ENCODE results near the gene S100G. TPM values are rescaled to one million over a fixed set of nuclear protein-coding genes. Genes with fewer than 3 reads are reported as not detected.

S100G gene
- total RNA-seq, 1 donor, result not detected

DNA sequence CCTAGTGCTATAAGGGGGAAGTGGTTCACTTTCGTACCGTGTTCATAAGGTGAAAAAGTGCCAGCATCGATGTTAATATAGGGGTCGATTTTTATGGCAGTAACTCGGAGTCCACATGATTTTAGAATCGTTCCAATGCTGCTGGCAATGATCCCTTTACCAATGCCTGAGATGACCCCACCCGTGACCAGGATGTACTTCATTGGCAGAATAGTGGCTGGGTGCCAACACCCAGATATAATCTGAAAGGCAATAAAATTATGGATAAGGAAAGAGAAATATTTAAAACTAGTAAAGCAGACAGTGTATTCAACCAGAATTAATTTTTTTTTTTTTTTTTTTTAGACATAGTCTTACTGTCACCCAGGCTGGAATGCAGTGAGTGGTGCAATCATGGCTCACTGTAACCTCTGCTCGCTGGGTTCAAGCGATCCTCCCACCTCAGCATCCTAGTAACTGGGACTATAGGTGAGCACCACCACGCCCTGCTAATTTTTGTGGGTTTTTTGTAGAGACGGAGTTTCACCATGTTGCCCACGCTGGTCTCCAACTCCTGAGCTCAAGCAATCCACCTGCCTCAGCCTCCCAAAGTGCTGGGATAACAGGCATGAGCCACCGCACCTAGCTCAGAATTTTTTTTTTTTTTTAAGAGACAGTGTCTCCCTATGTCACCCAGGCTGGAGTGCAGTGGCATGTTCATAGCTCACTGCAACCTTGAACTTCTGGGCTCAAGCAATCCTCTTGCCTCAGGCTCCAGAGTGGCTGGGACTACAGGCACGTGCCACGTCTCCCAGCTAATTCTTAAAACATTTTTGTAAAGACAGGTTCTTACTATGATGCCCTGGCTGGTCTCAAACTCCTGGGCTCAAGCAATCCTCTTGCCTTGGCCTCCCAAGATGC, 53.0 kb downstream of the S100G start:
- no peak for DNase-seq (ENCODE audit: low read depth in 2 of 3, low spot score in 2 of 3)

Small RNAs within 50 kb of the gene (small RNA-seq; reads per million reads assigned to genes)
- gene MIR548AM, result not detected

Other genes with a start within 250 kb of the S100G start
- 12.1 TPM for gene CTPS2, start 62.5 kb downstream of the S100G start, total RNA-seq
- gene SYAP1, start 69.5 kb downstream of the S100G start, total RNA-seq, result 10.8 TPM
- gene TXLNG, start 136.3 kb downstream of the S100G start, total RNA-seq, result 4.6 TPM
- gene RBBP7, start 220.2 kb downstream of the S100G start, total RNA-seq, result 84.8 TPM